NCI-H1417 treated with DMSO at 0.1 percent for 48 hours (cell line): Measurements from ENCODE around the gene PSG1.
"Not testable (repeated sequence)": the region's sequence is repeated elsewhere in the genome, so short reads cannot be mapped to it uniquely, and the experiment has no call there.

Experiments used
- DNase-seq: peaks from one replicate; lab custom pipeline; 2025; lab: John Stamatoyannopoulos, UW

Gene PSG1

GRCh38 chr19:42881279-42881678, 1.8 kb upstream of the PSG1 start:
- not testable (repeated sequence) for DNase-seq

GRCh38 chr19:42880621-42881020, 1.1 kb upstream of the PSG1 start:
- DNase-seq, result not testable (repeated sequence)

DNA sequence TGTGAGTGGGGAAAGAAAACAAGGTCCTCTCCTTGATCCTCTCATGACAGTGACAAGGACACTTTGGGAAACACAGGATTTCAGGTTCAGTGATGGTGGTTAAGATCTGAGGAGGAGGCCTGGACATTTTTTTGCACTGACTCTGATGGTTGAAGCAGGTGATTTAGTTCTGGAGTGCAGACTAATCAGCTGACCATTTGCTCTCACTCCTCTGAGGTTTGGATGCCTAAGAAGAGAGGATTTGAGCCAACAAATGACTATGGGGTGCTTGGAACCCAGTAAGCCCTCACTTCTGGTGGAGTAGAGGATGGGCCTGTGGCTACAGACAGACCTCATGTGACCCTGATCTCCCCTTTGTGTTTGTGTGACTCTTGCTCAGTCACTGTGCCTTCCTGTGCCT, 2.9 kb downstream of the PSG1 start:
- DNase-seq, result not testable (repeated sequence)

DNA sequence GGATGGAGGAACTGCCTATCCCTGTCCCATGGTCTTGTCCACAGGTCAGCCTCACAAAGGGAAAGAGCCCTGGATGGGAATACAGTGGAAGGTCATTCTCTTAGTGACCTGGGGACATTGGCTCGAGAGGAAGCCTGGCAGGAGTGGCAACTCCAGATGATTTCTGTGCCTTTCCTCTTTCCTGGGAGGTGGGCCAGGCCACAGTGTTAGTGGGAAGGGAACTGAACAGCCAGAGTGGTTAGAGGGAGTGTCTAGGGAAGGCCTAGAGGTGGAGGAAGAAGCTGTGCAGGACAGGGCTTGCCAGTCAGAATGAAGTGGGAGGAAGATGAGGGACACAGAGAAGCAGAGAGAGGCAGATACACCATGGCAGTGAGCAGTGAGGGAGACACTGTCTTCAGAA, 3.6 kb downstream of the PSG1 start:
- not testable (repeated sequence) for DNase-seq

- DNase-seq, result not testable (repeated sequence)
These were observed 4.4 kb downstream of the PSG1 start for GRCh38 chr19:42874901-42875813.

GRCh38 chr19:42874136-42874535, 5.4 kb downstream of the PSG1 start:
- DNase-seq, result not testable (repeated sequence)

DNA sequence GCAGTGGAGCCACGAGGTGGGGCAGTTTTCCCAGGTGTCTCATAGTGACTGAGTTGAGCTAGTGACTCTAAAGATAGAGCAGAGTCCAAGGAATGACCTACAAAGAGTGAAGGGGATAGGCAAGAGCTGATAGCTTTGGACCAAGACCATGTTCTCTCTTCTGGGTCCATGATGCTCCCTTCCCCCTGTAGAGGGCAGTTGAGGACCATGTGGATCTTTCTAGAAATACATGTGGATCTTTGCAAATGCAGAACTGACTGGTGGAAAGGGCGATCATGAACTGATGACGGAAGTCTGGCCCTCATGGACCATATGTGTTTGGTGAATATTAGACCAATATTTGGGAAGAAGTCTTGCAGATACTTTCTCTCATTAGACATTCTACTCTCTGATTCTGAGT, 6.9 kb downstream of the PSG1 start:
- no peak for DNase-seq

GRCh38 chr19:42857544-42857867, 22.0 kb downstream of the PSG1 start:
- DNase-seq, result no peak

DNA sequence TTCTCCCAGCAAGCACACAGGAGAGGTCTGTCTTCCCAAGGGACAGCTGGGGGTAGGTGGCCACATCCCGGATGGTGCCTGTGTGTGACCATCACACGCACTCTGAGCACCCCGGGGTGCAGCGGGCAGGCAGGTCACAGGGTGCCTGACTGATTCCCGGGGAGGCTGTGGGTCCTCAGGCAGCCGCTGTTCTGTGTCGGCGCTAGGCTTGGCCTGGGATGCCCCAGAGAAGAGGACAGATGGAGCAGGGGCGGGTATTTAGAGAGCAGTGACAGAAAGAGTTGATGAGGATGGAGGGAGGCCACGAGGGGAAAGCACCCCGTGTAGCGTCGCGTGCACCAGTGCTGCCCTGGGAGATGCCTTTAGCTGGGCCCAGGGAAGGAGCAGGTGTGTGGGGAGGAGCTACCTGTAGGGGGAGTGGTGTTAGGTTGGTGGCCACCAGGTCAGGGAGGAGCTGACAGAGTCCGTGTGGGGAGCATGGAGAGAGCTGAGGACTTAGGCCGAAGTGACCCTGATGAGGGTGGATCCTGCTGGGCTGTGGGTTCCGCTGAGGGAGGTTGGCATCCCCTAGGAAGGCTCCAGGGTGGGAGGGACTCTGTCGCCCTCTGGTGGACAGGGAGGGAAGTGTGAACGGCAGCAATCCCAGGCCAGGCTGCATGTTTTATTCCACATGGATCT, 22.5 kb downstream of the PSG1 start:
- DNase-seq, result not testable (repeated sequence)

GRCh38 chr19:42854745-42855144, 24.8 kb downstream of the PSG1 start:
- not testable (repeated sequence) for DNase-seq

GRCh38 chr19:42853231-42853630, 26.3 kb downstream of the PSG1 start:
- not testable (repeated sequence) for DNase-seq

- DNase-seq, result not testable (repeated sequence)
These were observed 26.7 kb downstream of the PSG1 start for GRCh38 chr19:42852821-42853220.

GRCh38 chr19:42851718-42852280, 27.7 kb downstream of the PSG1 start:
- DNase-seq, result not testable (repeated sequence)

DNA sequence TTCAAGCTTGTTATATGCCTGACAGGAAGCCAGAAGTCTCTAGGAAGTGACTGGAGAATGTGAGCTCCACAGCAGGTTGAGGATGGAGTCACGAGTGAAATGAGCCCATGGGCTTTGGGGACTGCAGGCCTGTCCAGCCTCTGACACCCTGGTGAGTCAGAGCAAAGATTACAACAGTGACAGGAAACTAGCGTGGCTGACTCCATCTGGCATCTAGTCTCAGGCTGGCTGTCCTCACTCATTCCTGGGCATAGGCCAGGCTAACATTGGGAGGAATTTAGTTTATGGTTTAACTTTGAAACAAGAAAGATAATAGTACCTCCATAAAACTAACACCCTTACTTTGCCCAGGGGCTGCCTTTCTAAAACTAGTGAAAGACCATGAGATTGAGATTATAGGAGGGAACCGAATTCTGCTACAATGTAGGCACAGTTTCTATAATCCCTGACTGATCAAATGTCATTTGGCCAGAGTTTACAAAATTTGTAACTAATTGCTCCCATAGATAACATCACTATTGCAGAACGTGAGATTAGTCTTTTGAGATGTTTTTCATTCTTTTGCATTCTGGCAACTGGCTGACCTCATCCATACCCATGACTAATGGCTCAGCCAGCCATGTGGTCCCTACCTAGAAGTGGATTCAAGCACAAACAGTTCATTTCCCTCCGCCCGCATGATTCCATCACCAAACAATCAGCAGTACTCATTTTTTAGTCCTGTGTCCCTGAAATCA, 28.4 kb downstream of the PSG1 start:
- no peak for DNase-seq

- DNase-seq, result no peak
These were observed 32.9 kb downstream of the PSG1 start for GRCh38 chr19:42846597-42846996.

DNA sequence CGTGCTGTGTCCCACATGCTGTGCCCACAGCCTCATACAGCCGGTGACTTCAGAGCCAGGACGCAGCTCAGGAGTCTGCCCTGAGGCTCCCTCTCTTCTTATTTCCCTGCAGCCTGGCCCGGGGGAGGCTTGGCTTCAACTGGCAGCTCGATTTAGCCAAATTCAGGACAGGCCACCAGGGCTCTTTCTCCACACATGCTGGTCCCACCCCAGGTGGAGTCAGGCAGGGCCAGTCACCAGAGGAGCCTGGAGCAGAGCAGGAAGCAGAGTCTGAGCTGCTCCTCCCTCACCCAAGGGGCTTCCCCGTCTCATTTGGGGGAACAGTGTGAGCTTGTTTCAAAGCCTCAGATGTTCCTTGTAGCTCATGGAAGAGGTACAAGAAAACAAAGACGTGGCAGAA, 35.9 kb downstream of the PSG1 start:
- DNase-seq, result not testable (repeated sequence)

GRCh38 chr19:42832746-42833442, 46.6 kb downstream of the PSG1 start:
- not testable (repeated sequence) for DNase-seq

DNA sequence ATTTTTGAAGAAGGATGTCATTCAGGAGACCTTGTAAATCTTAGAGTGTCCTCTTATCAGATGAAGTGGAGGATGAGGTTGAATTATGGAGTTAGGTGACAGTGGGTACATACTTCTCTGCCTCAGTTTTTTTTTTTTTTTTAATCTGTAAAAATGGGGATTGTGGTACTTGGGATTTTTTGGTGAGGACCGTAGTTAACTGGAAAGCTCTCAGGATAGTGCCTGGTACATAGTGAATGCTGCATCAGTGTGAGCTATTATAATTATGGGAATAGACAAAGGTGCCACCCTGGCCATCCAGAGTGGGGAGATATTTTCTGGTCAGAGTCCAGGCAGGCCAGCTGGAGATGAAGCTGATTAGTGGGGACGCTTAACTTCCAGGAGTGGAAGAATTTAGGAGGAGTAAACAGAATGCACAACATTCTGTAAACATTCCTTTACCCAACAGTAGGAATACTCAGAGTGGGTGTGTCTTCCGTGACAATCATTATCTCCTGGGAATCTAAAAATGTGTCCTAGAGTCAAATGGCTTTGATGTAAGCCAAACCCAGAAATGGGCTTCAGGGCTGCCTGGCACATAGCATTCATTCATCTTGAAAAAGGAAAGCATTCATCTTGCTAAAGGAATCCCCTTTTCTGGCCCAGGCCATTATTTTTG, 47.4 kb downstream of the PSG1 start:
- not testable (repeated sequence) for DNase-seq

DNA sequence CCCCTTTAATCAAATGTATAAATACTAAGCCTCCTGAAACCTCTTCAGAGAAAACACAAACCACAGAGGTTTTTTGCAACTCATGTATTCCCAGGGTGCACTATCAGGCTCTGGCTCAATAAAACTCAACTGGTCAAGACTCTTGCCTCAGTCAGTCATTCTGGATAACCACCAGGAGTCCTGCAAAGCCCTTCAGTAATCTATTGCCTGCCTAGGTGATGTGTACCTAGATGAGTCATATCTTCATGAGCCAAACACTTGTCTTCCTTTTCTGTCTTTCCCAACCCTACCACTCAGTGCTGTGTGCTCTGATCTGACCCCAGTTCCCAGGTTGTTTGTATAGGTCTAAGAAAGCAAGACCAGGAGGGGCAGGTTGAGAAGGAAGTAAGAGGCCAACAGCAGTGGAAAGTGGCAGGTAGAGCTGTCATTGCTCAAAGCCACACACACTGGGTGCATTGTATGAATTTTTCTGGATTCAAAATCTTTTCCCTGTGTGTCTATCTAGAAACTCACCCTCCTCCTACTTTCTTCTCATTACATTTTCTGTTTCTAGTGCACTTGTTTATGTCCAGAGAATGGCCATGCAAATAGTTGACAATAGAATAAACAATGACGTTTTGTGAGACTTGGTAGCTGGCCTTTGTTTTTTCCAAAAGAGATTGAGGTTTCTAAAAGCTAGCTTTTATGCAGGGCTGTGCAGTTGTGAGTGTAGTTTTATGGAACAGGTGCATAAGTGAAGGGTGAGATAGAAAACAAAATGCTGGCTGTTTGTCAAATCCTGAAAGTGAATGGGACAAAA, 48.1 kb downstream of the PSG1 start:
- DNase-seq, result no peak

GRCh38 chr19:42821306-42821977, 58.1 kb downstream of the PSG1 start:
- not testable (repeated sequence) for DNase-seq
